ENCODE measurements around the gene C10orf71.
A peak's percentile ranks its signal among the peaks of the same experiment; 100 is the strongest.

C10orf71 gene

DNA sequence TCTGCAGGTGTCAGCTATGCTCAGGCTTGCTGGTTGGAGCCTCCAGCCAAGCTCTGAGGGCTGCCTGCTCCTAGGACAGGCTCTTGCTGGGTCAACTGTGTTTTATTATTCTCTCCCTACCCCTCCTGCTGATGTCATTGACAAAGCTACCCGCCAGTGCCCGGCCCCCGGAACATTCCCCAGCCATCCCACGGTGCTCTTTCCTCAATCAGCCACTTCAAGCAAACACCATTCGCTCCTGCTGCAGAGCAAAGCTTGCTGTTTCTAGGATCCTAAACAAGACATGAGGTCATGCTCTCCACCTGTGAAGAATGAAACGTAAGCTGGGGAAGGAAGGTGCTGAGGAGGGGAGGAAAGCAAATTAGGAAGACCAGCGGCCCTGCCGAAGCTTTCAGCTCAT, 2.1 kb upstream of the C10orf71 start:
- DNase-seq = no peak

DNA sequence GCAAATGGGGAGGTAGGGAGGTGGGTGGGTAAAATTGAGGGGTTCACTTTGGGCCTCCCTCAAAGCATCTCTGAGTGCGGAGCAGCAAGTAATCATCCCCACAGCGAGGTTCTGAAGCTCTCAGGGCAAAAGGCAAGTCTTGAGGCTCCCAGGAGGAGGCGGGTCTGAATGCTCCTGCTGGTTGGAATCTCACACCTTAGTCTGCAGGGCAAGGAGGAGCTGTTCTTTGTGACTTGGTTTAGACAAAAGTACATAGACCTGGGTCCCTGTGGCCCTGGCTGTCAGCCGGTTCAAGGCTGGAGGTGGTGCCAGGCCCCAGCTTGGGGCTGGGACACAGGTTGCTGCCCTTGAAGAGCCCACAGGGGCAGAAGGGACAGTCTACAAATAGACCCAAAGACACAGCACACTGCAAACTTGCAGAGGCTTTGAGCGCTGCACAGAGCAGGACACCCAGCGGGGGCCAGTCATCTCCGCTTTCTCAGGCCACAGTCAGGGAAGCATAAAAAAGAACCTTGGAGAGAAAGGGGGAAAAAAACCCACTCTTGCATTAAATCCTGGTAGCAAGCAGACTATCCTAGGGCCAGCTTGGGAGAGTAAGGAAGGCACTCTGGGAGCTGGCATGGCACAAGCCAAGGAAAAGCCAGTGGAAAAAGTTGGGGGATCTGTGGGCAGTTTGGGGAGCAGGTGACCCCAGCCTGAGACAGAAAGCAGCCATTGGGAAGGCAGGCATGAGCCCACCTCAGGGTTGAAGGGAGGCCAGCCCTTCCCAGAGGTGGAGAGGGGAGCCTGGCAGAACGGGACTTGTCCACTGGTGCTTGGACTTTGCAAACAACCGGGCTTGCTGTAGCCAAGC, 926 bp upstream of the C10orf71 start:
- no peak for DNase-seq

DNA sequence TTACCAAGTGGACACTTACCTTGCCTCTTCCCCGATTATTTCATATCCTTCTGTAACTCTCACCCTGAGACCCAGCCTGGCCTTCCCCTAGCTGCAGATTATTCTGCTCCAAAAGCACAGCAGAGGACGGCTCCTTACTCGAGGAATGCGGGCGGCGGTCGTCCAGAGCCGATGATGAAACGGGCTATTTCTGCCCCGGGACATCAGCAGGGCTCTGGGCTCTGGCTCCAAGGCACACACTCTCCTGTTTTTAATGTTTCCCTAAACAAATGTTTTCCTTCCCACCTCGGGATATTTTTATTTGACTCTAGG, 343 bp upstream of the C10orf71 start:
- no peak for DNase-seq

DNA sequence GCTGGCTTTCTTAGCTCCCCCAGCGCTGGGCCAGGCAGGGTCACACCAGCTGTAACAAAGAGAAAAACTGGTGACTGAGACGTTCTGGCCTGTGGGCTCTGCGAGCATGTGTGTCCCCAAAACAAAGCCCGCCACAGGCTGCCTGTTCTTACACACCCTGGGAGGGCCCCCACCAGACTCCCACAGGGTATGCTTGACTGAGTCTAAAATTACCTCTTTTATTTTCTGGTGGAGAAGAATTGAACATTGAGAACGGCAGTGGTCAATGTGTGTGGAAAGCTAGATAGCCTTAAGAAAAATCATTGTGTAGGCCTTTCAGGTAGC, 808 bp downstream of the C10orf71 start:
- no peak for DNase-seq

DNA sequence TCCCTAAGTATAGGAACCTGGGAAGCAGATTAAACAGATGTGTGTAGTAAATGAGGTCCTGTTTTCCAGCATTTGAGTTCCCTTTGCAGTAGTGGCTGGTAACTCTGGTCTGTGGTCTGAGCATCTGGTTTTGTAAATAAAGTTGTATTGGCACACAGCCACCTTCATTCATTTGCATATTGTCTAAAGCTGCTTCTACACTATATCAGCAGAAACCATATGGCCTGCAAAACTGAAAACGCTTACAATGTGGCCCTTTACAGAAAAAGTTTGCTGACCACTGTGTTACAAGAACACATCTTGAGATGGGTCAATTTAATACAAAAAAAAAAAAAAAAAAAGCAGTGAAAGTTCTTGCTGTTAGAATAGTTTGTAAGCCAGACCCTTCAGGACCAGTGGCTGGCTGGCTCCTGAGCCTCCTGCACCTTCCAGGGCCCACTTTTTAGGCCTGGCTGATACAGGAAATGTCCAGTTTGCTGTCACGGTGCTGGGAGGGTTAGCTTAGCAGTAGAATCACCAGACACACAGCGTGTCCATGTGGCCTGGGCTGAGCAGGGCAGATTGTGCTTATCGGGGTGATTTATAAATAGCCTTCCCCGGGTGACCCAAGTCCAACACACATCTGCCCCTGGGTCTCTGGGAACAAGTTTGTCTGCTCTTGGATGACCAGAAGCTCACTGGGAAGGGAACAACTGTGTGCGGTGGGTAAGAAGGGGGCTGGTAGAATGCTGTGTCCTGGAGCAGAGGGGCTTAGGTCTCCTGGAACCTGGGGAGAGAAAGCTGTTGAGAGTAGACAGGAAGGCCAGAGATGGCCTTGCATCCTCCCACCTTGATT, 1.4 kb downstream of the C10orf71 start:
- no peak for DNase-seq

DNA sequence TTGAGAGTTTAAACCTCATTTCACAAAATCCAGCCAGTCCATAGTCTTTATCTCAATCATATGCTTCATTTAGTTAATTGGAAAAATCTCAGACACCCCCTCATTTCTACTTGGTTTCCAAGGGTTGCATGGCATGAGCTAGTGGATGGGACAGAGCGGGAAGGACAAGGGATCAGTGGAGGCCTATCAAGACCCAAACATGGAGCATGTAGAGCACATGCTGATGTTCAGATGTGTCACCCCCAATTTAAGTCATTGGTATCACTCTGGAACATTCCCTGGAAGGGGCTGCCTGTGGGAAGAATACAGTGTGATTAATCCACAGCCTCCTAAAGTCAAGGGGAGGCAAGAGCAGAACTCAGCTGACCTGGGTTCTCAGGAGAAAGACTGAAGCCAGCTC, 2.3 kb downstream of the C10orf71 start:
- DNase-seq = no peak

DNA sequence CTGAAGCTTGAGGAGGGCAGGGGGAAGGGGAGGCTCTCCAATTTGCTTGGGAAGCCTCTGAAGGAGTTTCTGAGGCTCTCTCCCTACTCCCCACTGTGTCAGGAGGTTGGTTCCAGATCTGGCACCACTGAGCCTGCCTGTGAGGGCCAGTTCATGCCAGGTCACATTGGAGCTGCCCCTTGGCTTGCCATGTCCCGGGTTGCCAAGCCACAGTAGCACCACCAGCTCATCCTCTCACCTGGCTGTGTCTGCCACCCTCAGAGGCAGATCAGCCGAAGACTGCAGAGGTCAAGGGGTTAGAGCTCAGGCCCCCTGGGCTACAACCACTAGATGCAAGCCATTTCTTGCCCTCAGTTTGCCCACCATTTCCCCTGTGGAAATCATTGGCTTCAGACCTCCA, 3.1 kb downstream of the C10orf71 start:
- DNase-seq = no peak

DNA sequence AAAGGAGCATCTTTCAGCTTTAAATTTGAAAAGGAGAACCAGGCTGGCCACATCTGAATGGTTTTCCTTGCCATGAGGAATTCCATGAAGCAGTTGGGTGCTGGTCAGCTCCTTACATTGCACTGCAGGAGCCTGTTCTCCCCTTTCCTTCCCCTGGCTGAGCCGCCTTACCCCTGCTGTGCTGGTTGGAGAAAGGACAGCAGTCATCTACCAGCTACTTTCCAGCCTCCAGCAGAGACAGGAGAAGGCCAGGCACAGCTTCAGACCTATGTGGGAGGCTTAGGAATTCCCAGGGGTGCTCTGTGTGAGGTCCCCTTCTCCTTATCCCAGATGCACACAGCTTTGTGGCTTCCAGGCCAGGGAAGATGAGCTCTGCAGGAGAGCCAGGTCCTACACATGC, 4.7 kb downstream of the C10orf71 start:
- DNase-seq = no peak

DNA sequence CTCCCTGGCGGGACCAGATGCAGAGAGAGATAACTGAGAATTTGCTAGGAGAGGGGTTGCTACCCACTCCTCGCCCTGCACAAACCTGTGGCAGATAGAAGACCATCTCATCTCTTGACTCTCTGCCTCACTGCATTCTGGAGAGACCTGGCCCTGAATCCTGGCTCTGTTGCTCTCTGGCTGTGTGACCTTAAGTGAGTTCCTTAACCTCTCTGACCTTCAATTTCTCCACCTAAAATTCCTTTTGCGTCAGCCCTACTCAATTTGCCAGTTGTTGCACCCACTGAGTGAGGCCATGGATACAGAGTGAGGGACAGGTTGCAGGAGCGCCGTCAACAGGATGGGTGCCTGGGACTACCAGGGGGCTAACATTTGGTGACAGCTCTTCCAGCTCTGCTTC, 5.2 kb downstream of the C10orf71 start:
- DNase-seq = no peak

DNA sequence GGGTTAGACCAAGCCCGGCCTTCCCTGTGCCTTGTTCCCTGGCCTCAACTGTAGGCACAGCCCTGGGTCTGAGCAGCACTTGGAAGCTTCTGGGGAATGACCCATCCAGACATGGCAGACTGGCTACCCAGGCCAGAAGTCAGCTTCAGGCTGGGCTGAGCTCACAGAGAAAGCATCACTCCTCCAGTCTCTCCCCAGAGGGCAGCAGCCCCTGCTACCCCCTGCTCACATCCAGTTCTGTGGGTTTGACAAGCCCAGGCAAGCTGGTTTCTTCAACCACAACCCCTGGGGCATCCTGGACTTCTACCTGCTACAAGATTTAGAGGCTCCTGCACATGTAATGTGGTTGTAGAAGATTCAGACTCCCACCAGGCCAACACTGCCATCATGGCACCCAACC, 9.0 kb downstream of the C10orf71 start:
- no peak for DNase-seq

DNA sequence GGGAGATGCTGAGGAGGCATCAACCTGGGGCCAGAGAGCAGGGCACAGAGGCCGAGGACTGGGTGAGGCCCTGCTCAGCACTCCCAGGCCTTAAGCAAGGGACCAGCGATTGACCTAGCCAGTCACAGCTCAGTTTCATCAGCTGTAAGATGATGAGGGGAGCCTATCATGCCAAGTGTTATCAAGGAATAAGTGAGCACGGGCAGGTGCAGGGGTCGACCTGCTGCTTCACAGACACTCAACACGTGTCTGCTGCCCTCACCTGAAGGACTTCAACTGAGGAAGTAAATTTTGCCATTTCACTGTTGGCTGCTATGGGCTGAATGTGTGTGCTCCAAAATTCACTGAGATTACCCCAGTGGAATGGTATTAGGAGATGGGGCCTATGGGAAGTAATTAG, 9.9 kb downstream of the C10orf71 start:
- DNase-seq = no peak

DNA sequence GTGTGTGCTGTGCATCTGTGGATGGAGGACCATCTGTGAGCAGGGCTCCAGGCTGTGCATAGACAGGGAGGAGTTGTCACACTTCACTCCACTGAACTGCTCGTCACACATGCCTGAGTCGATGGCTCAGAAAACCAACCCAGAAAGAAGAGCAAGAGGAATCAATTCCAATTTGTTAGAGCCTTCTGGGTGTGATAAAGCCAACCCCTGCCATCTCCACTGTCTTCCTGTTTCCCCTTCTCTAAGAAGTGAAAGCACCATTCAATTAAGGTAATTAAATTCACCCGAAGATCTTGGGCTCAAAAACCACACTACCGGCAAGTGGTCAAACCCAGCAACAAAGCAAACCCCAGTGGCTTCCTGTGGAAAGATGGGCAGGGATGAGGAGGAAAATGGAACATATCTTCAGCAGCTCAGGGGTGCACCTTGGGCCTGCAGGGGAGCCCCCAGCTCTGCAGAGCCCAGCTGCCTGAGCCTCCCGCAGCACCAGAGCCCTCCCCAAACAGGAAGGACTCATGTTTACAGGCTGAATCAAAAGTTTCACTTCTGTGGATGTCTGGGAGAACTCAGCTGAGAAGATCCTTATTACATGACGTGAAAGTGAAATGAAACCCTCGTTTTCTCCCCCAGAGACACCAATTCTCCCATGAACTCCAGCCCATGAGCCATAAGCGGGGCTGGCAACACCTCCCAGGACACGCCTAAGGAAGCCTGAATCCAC, 10.9 kb downstream of the C10orf71 start:
- DNase-seq = peak; percentile 66 to 82 (median 77)

DNA sequence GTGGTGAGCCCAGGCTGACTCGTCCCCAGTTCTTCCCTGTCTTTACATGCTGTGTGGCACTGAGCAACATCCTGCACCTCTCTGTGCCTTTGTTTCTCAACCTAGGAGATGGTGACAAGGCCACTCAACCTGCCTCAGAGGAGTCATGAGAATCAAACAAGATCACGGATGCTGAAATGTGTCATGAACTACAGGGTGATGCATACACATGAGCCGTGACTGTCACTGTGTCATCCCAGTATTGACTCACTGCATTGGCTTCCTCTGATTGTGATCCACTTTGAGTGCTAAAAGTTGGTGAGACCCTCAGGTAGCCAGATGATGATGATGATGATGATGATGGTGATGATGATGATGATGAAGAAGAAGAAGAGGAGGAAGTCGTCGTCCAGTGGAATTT, 11.5 kb downstream of the C10orf71 start:
- peak; percentile 76 to 92 (median 90) for DNase-seq

DNA sequence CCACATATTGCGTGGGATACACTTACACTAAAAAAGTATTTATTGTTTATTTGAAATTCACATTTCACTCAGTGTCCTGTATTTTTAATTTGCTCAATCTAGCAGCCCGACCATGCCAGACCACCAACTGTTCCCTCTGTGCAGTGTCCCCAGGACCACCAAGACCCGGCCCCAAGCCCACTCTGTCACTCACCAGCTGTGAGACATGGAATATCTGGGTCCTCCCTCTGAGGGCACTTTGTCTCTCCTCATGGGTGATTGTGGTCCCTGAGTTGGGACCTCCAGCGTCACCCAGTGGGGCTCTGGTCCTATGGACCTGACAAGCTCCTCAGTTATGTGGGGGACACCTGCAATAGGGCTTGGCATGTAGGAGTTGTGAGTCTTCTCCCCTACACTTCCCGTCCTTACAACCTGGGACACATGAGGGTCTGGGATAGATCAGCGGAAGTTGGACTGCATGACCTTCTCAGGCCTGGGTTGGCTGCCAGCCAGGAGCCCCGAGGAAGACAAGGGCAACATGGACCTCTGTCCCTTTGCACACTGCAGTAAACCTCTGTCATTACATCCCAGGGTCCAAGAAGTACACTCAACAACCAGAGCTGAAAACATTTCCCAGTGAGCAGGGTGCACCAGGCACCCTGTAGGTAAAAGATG, 12.1 kb downstream of the C10orf71 start:
- no peak for DNase-seq

DNA sequence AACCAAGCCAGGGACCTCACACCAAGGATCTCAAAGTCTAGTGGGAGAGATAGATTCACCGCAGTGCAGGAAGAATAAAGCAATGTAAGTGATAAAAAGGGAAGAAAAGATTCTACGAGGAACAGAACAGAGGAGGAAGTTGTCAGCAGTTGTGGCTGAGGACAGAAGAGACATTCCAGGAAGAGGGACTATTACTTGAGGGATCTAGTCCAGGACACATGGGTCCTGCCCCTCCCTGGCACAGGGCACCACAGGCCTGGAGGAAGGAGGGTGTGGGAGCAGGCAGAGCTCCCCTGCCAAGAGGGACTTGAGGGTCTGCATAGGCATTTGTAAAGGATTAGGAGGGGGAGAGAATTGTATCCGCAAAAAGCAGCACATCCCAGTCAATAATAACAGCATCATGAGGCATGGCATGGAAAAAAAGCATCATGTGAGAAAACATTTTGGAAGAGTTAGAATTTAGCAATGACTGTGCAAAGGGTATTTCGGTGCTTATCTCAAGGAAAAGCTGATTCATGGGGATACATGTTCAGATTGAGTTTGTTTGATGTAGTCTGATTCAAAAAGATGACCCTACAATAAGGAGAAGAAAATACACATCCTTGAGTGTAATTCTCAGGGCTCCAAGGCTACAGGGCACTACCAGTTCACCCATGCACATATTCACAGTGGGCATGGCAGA, 12.7 kb downstream of the C10orf71 start:
- DNase-seq = peak; percentile 25 to 56 (median 41)

DNA sequence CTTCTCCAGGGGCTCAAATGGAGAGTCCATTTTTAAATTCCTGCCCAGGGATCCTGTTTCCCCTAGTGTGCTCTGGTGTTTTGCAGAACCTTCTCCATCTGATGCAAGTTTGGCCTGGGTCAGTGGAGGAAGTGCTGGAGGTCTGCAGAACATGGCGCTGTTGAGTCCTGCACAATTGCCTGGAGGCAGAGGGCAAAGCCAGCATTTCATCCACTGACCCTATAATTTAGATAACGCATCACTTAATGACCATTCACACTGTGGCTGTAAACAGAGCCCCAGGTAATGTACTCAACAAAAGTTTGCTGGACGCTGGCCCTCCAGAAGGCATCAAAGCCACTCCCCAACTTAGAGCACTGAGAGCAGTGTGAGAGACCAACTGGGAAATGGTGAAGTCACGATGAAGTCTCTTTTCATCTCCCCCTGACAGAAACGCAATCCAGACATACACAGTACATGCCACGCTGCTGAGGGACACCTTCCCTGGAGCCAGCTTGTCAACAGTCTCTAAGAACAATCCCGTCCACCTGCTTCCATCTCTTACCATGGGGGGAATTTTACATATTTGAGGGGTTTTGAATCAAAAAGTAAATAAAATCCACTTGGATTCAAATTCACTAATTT, 13.4 kb downstream of the C10orf71 start:
- peak in 2 of 3 donors; percentile 28 to 32 for DNase-seq

DNA sequence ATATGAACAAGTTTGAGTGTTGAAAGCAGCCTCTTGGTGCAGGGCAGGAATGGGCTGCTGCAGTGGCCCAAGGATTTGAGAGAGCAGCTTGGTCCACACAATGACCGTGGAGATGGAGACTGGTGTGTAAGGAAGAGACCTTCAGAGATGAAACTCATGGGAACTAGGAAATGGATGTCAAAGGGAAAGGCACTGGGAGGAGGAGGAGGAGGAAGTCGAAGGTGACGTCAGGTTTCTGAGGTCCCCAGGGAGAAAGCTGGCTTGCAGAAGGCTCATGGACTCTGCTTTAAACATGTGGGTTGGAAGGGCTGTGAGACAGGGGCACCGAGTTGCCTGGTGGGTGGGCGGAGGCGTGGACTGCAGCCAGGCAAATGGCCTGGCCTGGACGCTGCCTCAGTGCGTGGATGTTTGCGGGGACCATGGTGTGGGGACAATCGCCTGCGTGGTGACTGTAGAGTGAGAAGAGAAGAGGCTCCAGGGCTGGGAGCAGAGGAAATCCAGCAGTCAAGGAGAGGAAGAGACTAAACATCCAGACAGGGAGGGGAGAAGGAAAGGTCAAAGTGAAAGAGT, 14.6 kb downstream of the C10orf71 start:
- no peak for DNase-seq

DNA sequence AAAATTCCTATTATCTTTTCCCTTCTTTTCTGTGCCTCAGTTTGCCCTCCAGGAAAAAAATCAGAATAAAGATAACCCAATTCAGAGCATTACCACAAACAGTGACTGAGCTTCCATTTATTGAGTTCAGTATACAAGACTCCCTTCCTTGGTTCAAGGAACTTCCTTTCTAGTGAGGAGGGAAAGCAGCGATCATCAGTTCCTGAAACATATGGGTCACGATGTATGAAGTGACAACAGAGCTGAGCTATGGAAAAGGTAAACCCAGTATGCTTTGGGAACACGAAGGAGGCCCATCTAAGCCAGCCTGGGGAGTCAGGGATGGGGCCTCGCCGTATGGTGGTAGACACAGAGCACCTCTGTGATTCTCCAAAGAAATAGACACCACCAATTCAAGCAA, 15.8 kb downstream of the C10orf71 start:
- DNase-seq = peak in 2 of 3 donors; percentile 41 to 53

DNA sequence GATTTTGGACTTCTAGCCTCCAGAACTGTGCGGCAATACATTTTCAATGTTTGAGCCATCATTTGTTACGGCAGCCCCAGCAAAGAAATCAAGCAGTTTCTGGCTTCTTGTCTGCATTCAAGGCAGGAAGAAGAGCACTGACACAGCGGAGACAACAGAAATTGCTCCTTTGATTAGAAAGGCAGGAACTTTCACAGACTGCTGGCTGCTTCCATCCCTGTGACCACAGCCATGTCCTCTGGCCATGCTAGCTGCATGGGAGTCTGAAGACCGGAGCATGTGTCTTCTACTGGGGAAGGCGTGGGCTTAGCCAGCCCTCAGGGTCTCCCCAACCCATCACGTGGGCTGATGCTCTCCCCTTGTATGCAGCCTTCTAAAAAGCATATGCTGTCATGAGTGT, 19.1 kb downstream of the C10orf71 start:
- DNase-seq = no peak

DNA sequence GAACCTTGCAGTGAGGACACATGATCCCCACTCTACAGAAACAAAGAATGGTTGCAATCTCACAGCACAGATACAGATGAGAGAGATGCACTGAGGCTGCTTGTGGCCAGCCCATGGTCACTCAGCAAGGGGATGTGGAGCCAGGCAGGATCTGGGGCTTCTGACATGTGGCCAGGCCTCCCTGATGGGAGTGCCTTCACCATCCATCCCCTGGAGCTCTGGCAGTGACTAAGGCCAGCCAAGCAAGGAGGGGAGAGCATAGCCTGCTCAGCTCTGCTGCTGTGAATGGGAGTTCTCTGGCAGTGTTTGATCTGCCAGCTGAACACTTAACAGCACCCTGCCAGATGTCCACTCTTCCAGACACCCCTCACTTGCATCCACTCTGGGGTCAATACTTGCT, 19.8 kb downstream of the C10orf71 start:
- no peak for DNase-seq

DNA sequence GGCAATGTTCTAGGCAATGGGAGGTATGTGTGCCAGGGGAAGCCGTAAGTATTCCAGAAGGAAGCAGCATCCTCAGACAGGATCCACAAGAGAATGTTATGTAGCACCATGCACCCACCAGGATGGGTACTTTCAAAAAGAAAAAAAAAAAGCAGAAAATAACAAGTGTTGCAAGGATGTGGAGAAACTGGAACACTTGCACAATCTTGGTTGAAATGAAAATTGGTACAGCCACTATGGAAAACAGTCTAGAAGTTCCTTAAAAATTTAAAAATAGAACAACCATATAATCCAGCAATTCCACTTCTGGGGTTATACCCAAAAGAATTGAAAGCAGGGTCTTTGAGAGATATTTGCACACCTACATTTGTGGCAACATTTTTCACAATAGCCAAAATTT, 20.2 kb downstream of the C10orf71 start:
- DNase-seq = peak in 1 of 3 donors; percentile 30

DNA sequence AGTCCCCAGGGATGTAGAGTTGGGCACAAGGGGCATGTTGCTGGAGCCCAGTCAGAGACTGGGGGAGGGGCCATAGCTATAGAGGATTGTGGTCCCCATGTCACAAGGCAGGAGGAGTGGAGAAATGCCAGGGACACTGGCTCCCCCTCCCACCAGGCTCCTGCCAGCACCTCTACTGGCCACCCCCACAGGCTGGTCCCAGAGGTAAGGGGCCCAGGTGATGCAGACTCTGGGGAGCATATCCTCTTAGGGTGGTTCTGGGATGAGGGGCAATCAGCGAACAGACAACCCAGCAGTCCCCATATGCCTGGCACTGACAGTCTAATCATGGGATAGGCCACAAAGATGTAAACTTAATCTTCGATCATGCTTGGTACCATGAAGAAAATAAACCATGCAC, 21.2 kb downstream of the C10orf71 start:
- no peak for DNase-seq
